ENCODE data around the gene SPNS2. TPM values are rescaled to one million over a fixed set of nuclear protein-coding genes. Genes with fewer than 3 reads are reported as not detected.

The SPNS2 gene
- total RNA-seq, 1 donor from 2014 or later: 73.0 TPM

DNA sequence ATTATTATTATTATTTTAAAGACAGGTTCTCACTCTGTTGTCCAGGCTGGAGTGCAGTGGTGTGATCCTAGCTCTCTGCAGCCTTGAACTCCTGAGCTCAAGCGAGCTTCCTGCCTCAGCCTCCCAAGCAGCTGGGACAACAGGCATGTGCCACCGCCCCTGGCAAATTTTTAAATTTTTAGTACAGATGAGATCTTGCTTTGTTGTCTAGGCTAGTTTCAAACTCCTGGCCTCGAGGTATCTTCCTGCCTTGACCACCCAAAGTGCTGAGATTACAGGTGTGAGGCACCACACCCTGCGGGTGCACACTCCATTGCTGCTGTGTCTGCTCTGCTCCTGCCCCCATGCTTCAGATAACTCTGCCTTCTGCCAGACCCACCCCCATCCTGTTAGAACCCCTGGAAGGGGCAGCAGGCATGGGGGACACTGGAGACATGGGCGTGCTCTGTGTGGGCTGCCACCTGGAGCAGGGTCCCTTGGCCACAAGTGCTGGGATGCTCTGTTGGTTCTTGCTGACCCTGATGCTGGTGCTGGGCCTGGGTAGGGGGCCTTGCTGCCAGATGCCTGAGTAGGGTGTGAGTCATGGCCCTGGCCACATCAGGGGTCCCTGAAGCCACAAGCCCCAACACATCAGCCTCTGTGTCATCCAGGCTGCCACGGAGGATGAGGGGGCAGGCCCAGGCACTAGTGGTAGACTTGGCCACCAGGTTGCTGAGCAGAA, 59.1 kb downstream of the SPNS2 start:
- no peaks in the 10 kb centered on the region for H3K36me3 Mint-ChIP-seq (ENCODE audit: unreplicated experiment)
- TF ChIP-seq, protein P1, sequence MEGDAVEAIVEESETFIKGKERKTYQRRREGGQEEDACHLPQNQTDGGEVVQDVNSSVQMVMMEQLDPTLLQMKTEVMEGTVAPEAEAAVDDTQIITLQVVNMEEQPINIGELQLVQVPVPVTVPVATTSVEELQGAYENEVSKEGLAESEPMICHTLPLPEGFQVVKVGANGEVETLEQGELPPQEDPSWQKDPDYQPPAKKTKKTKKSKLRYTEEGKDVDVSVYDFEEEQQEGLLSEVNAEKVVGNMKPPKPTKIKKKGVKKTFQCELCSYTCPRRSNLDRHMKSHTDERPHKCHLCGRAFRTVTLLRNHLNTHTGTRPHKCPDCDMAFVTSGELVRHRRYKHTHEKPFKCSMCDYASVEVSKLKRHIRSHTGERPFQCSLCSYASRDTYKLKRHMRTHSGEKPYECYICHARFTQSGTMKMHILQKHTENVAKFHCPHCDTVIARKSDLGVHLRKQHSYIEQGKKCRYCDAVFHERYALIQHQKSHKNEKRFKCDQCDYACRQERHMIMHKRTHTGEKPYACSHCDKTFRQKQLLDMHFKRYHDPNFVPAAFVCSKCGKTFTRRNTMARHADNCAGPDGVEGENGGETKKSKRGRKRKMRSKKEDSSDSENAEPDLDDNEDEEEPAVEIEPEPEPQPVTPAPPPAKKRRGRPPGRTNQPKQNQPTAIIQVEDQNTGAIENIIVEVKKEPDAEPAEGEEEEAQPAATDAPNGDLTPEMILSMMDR (IDR thresholded peaks at IDR 0.05; ENCODE audit: partially characterized antibody, unreplicated experiment): no peak
- peaks cover 20% of the 10 kb centered on the region for H3K4me1 Mint-ChIP-seq (ENCODE audit: low read depth, unreplicated experiment)
- no peak overlapping the region for H3K4me3 Mint-ChIP-seq (ENCODE audit: unreplicated experiment)
- DNase-seq: no peak
- H3K27ac Mint-ChIP-seq (ENCODE audit: unreplicated experiment): no peak overlapping the region
- peaks cover 9% of the 10 kb centered on the region for H3K27me3 Mint-ChIP-seq (ENCODE audit: unreplicated experiment)
- H3K9me3 Mint-ChIP-seq (ENCODE audit: unreplicated experiment): no peaks in the 10 kb centered on the region

DNA sequence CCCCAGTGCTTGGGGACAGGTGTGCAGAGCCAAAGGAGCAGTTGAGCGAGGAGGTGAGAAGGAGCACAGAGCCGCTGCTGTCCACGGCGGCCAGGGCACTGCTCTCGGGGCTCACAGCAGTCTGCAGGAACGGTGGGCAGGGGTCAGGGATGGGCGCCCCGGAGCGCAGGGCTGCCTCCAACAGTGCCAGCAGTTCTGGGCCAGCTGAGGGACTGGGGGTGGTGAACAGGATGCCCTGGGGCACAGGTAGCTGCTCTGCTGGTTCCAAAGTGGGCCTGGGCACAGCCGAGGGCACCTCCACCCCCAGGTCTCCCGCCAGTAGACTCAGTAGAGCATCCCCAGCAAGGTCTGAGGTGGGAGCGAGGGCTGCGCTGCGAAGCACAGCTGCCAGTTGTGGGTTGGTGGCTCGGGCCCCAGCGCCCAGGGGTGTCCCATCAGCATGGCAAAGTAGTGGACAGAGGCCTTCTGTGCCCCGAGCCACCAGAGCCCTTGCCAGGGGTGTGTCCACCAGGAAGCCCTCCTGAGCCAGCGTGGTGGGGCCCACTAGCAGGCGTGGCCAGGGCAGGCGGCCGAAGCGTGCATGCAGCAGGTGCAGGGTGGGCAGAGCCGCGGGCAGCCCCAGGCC, 59.8 kb downstream of the SPNS2 start:
- Mint-ChIP-seq H3K27ac (ENCODE audit: unreplicated experiment) (no peak overlapping the region), H3K4me1 (ENCODE audit: low read depth, unreplicated experiment) (peaks cover 20% of the 10 kb centered on the region), H3K36me3 (ENCODE audit: unreplicated experiment) (no peaks in the 10 kb centered on the region), H3K9me3 (ENCODE audit: unreplicated experiment) (no peaks in the 10 kb centered on the region), H3K4me3 (ENCODE audit: unreplicated experiment) (no peak overlapping the region), H3K27me3 (ENCODE audit: unreplicated experiment) (peaks cover 9% of the 10 kb centered on the region)
- TF ChIP-seq, protein P1 (IDR thresholded peaks at IDR 0.05; ENCODE audit: partially characterized antibody, unreplicated experiment): no peak
- no peak for DNase-seq

DNA sequence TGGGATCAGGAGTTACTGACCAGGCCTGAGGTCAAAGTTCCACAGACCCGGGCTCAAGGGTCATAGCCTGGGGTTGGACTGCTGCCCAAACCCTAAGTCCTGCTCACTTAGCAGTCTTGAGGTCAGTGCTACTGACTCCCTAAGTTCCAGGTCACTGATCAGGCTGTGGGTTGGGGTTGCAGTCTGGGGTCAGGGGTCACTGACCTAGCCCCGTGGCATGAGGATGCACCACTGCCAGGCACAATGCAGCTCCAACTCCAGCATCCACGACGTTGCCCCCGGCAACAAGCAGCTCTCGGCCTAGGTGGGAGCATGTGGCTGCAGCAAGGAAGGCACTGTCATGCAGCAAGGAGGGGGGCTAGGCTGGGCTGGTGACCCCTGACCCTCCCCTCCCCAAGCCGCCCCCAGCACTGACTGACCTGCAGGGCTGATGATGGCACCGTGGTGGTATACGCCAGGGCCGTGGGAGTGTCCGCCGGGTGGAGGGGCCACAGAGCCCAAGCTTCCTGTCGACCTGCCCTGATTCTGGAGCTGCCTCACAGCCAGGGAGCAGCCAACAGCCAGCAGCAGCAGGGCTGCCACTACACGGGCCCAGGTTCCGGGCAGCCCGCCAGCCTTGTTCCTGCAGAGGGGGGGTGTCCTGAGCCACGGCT, 60.6 kb downstream of the SPNS2 start:
- no peak overlapping the region for H3K4me3 Mint-ChIP-seq (ENCODE audit: unreplicated experiment)
- H3K27me3 Mint-ChIP-seq (ENCODE audit: unreplicated experiment): peaks cover 9% of the 10 kb centered on the region
- no peak for DNase-seq
- no peak overlapping the region for H3K27ac Mint-ChIP-seq (ENCODE audit: unreplicated experiment)
- peaks cover 20% of the 10 kb centered on the region for H3K4me1 Mint-ChIP-seq (ENCODE audit: low read depth, unreplicated experiment)
- no peaks in the 10 kb centered on the region for H3K9me3 Mint-ChIP-seq (ENCODE audit: unreplicated experiment)
- TF ChIP-seq, protein P1 (IDR thresholded peaks at IDR 0.05; ENCODE audit: partially characterized antibody, unreplicated experiment): no peak
- H3K36me3 Mint-ChIP-seq (ENCODE audit: unreplicated experiment): no peaks in the 10 kb centered on the region

DNA sequence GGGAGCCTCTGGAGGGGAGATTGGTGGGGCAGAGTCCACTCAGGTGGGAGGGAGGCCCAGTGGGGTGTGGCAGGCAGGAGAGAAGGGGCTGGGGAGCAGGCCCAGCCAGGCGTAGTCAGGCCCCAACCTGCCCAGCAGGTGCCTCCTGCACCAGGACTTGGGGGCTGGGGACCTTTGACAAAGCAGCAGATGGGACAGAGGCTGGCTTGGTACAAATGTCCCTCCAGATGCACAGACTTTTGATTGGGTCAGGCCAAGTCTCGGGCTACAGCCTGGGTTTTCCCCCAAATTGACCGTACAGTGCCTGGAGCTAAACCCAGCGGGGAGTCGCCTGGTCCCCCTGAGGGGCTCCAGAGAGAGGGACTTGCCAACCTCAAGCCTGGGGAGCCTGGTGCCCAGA, 61.3 kb downstream of the SPNS2 start:
- no peaks in the 10 kb centered on the region for H3K9me3 Mint-ChIP-seq (ENCODE audit: unreplicated experiment)
- H3K27ac Mint-ChIP-seq (ENCODE audit: unreplicated experiment): no peak overlapping the region
- TF ChIP-seq, protein P1 (IDR thresholded peaks at IDR 0.05; ENCODE audit: partially characterized antibody, unreplicated experiment): no peak
- H3K4me1 Mint-ChIP-seq (ENCODE audit: low read depth, unreplicated experiment): peaks cover 20% of the 10 kb centered on the region
- H3K27me3 Mint-ChIP-seq (ENCODE audit: unreplicated experiment): peaks cover 9% of the 10 kb centered on the region
- no peak for DNase-seq
- H3K4me3 Mint-ChIP-seq (ENCODE audit: unreplicated experiment): no peak overlapping the region
- H3K36me3 Mint-ChIP-seq (ENCODE audit: unreplicated experiment): no peaks in the 10 kb centered on the region

DNA sequence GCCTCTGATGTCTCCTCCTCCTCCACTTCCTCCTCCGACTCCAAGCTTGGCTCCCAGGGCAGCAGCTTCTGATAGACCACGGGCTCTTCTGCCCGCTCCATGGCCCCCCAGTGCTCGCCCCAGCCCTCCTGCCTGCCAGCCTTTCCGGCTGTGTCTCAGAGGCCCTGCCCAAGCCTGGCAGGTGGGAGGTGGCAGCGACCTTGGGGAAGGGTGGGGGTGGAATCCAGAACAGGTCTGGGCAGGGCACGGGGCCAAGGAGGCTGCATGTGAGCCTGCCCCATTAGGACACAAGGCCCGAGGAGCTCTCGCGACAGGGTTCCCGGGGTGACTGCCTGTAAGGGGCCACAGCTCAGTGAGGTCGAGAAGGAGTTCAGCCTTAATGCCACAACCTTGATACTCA, 61.7 kb downstream of the SPNS2 start, which contains the start of gene GGT6:
Gene GGT6, minus strand, starts transcription at position 157 of the 400 bp plus-strand sequence. Its CDS starts 56 bp downstream, at position 101.
- peaks cover 20% of the 10 kb centered on the region for H3K4me1 Mint-ChIP-seq (ENCODE audit: low read depth, unreplicated experiment)
- TF ChIP-seq, protein P1 (IDR thresholded peaks at IDR 0.05; ENCODE audit: partially characterized antibody, unreplicated experiment): no peak
- DNase-seq: no peak
- H3K9me3 Mint-ChIP-seq (ENCODE audit: unreplicated experiment): no peaks in the 10 kb centered on the region
- peaks cover 9% of the 10 kb centered on the region for H3K27me3 Mint-ChIP-seq (ENCODE audit: unreplicated experiment)
- peak within 1 kb of the TSS; percentile 49 for H3K4me3 Mint-ChIP-seq (ENCODE audit: unreplicated experiment)
- H3K27ac Mint-ChIP-seq (ENCODE audit: unreplicated experiment): peak within 1 kb of the TSS; percentile 48
- H3K36me3 Mint-ChIP-seq (ENCODE audit: unreplicated experiment): no peaks in the 10 kb centered on the region

All from glutamatergic neuron (in vitro differentiated cells).